HepG2 (cell line): ENCODE results near the gene ZSWIM8. TPM values are rescaled to one million over a fixed set of nuclear protein-coding genes. Genes with fewer than 3 reads are reported as not detected.

Source experiments
- ATAC-seq: fragments of 200-7000 bp; cut with Tn5 transposase; 3 replicates; pipeline ENCODE4 v1.9.1; 2020; ENCODE audit warnings: mild to moderate bottlenecking, moderate library complexity
- BruUV-seq: library from RNA; stranded (reverse); fragments of 400-500 nt; replicated peaks from 2 replicates; lab custom pipeline; 2021; lab: Mats Ljungman, UMichigan
- CTCF ChIA-PET: fragments of 300-600 bp; formaldehyde crosslinking; extraction: SDS; loops from one replicate; lab custom pipeline; 2021; ENCODE audit warnings: low total read pairs, inconsistent platforms, low intra/inter-chr PET ratio; lab: Yijun Ruan, JAX
- POLR2A ChIA-PET: fragments of 350-600 bp; sonication (Branson Sonifier 250); formaldehyde crosslinking; loops from one replicate; lab custom pipeline; 2020; ENCODE audit warnings: antibody characterized with exemption, inconsistent platforms; lab: Yijun Ruan, JAX
- DNase-seq: peaks from one replicate; pipeline ENCODE4 v3.0.0-alpha.2; 2015; ENCODE audit warnings: low spot score
- FAIRE-seq: peaks from 3 replicates; lab custom pipeline; 2011; peaks lifted over from hg19 to GRCh38; lab: Jason Lieb, UNC
- H2AFZ ChIP-seq: one replicate; pipeline ENCODE4 v1.6.1; 2011; ENCODE audit warnings: low read length, inconsistent platforms
- H3K27ac ChIP-seq: fragments of 300-600 bp; 3 replicates; pipeline ENCODE4 v1.8.0; 2011; ENCODE audit warnings: mixed run types, mild to moderate bottlenecking, mixed read lengths, low read length, inconsistent platforms; ENCODE audit not compliant: insufficient read depth; ENCODE audit errors: extremely low read length
- H3K27me3 ChIP-seq, 2 experiments: fragments of 200-600 bp in 1 of 2; 2 replicates in 1 of 2; 3 replicates in 1 of 2; pipeline versions ENCODE4 v1.6.0 to v1.8.0; 2011; ENCODE audit warnings: low read length in 2 of 2, mild to moderate bottlenecking in 2 of 2, moderate library complexity in 2 of 2, inconsistent platforms in 1 of 2; ENCODE audit not compliant: insufficient read depth in 2 of 2, control insufficient read depth in 1 of 2
- H3K36me3 ChIP-seq, 2 experiments: fragments of 200-600 bp in 1 of 2; replicated peaks in 1 of 2; 2 replicates in 1 of 2; 3 replicates in 1 of 2; pipeline versions ENCODE4 v1.5.1 to v1.8.0; 2011; ENCODE audit warnings: low read length in 2 of 2, inconsistent platforms in 1 of 2; ENCODE audit not compliant: insufficient read depth in 2 of 2, control insufficient read depth in 1 of 2
- H3K4me1 ChIP-seq: 2 replicates; pipeline ENCODE4 v1.5.1; 2012; ENCODE audit warnings: low read length, inconsistent platforms; ENCODE audit not compliant: insufficient read depth
- H3K4me2 ChIP-seq: 2 replicates; pipeline ENCODE4 v1.6.0; 2011; ENCODE audit warnings: low read depth, low read length, inconsistent platforms
- H3K4me3 ChIP-seq, 3 experiments: fragments of 200-600 bp in 1 of 3; sonication (generic), shearing (Covaris generic) in 1 of 3; replicated peaks in 1 of 3; 2 replicates each; pipeline ENCODE4 v1.5.1; 2011 to 2016; ENCODE audit warnings: low read length in 3 of 3, inconsistent platforms in 2 of 3, low read depth in 2 of 3, mild to moderate bottlenecking in 2 of 3, control low read depth in 1 of 3, mixed read lengths in 1 of 3; ENCODE audit not compliant: insufficient read depth in 1 of 3
- H3K79me2 ChIP-seq: one replicate; pipeline ENCODE4 v1.6.1; 2011; ENCODE audit warnings: low read length, inconsistent platforms; ENCODE audit not compliant: insufficient read depth
- H3K9ac ChIP-seq: 2 replicates; pipeline ENCODE4 v1.6.0; 2011; ENCODE audit warnings: mild to moderate bottlenecking, low read depth, low read length, inconsistent platforms; ENCODE audit not compliant: insufficient read depth
- H3K9me3 ChIP-seq: 2 replicates; pipeline ENCODE4 v1.5.1; 2012; ENCODE audit warnings: mild to moderate bottlenecking, low read length
- H4K20me1 ChIP-seq: 2 replicates; pipeline ENCODE4 v1.6.0; 2011; ENCODE audit warnings: inconsistent platforms, mild to moderate bottlenecking, low read length, moderate library complexity; ENCODE audit not compliant: insufficient read depth
- AGO2 ChIP-seq: fragments of 200-400 bp; formaldehyde crosslinking; optimal IDR thresholded peaks from 2 replicates; pipeline ENCODE3; 2017; ENCODE audit warnings: mild to moderate bottlenecking, low read depth, low read length, moderate library complexity
- POLR2G ChIP-seq: fragments of 200-400 bp; formaldehyde crosslinking; IDR thresholded peaks from 2 replicates; pipeline ENCODE4 v1.6.1; 2018; ENCODE audit warnings: mild to moderate bottlenecking, low read depth, low read length, moderate library complexity
- STAG1 ChIP-seq: sonication (generic); formaldehyde crosslinking; IDR thresholded peaks from 2 replicates; pipeline ENCODE4 v1.4.0; 2020; ENCODE audit warnings: missing genetic modification reagents
- SUZ12 ChIP-seq: fragments of 150-350 bp; IDR thresholded peaks from 2 replicates; pipeline ENCODE4 v1.6.1; 2014; ENCODE audit warnings: low read depth, low read length
- ZNF235 ChIP-seq: sonication (generic); formaldehyde crosslinking; IDR thresholded peaks from 2 replicates; pipeline ENCODE4 v1.8.1; 2023; ENCODE audit warnings: mild to moderate bottlenecking, missing genetic modification reagents, borderline replicate concordance
- ZNF253 ChIP-seq: sonication (generic); formaldehyde crosslinking; IDR thresholded peaks from 2 replicates; pipeline ENCODE4 v1.8.0; 2022; ENCODE audit warnings: mild to moderate bottlenecking, missing genetic modification reagents, borderline replicate concordance
- WGBS: methylation state at CpG from one replicate; pipeline ENCODE4 v1.1.6; 2017; ENCODE audit warnings: low lambda C conversion rate; 5-methylcytosine and 5-hydroxymethylcytosine counted together
- in situ Hi-C: cut with HindIII; loops from 2 replicates; pipeline ENCODE4 v1.10.0; 2017; ENCODE audit warnings: low pct_unique_long_range_greater_than_20kb; ENCODE audit not compliant: extremely low pct_ligation_motif_present
- intact Hi-C: fragments of 100-400 bp; cut with micrococcal nuclease; formaldehyde crosslinking; loops from one replicate; pipeline ENCODE4 v1.10.0; 2022; ENCODE audit not compliant: unreplicated experiment
- polyA plus RNA-seq, 8 experiments: library from polyadenylated mRNA; depleted of rRNA in 3 of 8; stranded (reverse) in 7 of 8; unstranded in 1 of 8; fragments of >200 nt; fragmentation: Illumina TruSeq in 4 of 8; extraction: Trizol in 4 of 8; gene quantifications; 2 replicates each; pipeline versions ENCODE4 v1.2.1 to v1.2.3, GENCODE V29; 2011 to 2016; ENCODE audit warnings: low read depth in 4 of 8, missing spikeins in 1 of 8, mixed read lengths in 1 of 8; ENCODE audit not compliant: insufficient read depth in 1 of 8
- total RNA-seq, 5 experiments: library from RNA; depleted of rRNA; stranded (reverse); fragments of >200 nt; fragmentation: Illumina TruSeq; extraction: Trizol; gene quantifications; 2 replicates each; pipeline ENCODE4 v1.2.3, GENCODE V29; 2016; ENCODE audit warnings: low read depth in 1 of 5
- TF ChIP-seq, protein P1 (sequence below): sonication (generic); formaldehyde crosslinking; IDR thresholded peaks from 2 replicates; pipeline ENCODE4 v1.5.1; 2020; ENCODE audit warnings: missing genetic modification reagents, mild to moderate bottlenecking, borderline replicate concordance

ZSWIM8 gene
- total and polyA plus RNA-seq, 2 of the 13 experiments (the other 11 are each of a cell fraction or from before 2014, with no cell fraction given): 39.9 to 98.2 TPM

- no peak for ATAC-seq
- no peak overlapping the region for H3K9ac ChIP-seq
- peaks cover 33 to 80% of the 10 kb centered on the region in 2 experiments for H3K36me3 ChIP-seq
- in situ Hi-C loops (no loop called here), intact Hi-C loops (no loop called here)
- no peak for DNase-seq
- H3K4me1 ChIP-seq: no peaks in the 10 kb centered on the region
- no peak overlapping the region for H3K4me3 ChIP-seq
- no peak overlapping the region for H3K27ac ChIP-seq
- H2AFZ ChIP-seq: no peak overlapping the region
- no TSS peak for BruUV-seq
- 97% methylated on average over 4 of the region's 5 CpGs for WGBS
- POLR2A ChIA-PET: interaction anchor here (1.0 to 1.5 kb wide), 2 partner anchors 9 to 13 kb away, joined by 3 to 4 read pairs; no protein-coding TSS in a partner anchor
- no peaks in the 10 kb centered on the region; the same call in 1 of the 2 replicates for H4K20me1 ChIP-seq
- no peaks in the 10 kb centered on the region for H3K79me2 ChIP-seq
- no peaks in the 10 kb centered on the region for H3K9me3 ChIP-seq
- CTCF ChIA-PET: no interaction called here
- FAIRE-seq: no peak
- no peak overlapping the region for H3K4me2 ChIP-seq
- no peak for TF ChIP-seq SUZ12
- peak; percentile 28 for TF ChIP-seq AGO2
- H3K27me3 ChIP-seq: no peaks in the 10 kb centered on the region
Measured at GRCh38 chr10:73796766-73797165, 11.4 kb downstream of the ZSWIM8 start.

DNA sequence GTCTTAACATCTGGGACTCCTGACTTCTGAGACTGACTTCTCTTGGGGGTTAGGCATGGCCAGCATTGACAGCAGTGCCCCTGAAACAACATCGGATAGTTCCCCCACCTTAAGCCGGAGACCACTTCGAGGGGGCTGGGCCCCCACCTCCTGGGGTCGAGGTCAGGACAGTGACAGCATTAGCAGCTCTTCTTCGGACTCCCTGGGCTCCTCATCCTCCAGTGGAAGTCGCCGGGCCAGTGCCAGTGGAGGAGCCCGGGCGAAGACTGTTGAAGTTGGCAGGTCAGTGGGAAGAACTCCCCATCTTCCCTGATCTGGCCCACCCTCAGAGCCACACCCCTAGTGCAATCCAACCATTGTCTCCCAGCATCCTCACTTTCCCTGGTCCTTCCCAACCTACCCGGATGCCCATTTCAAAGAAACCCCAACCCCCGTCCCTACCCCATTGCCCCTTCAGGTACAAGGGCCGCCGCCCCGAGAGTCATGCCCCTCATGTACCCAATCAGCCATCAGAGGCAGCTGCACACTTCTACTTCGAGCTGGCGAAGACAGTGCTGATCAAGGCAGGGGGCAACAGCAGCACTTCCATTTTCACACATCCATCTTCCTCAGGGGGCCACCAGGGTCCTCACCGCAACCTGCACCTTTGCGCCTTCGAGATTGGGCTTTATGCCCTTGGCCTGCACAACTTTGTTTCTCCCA, 12.1 kb downstream of the ZSWIM8 start:
- FAIRE-seq: no peak
- no peaks in the 10 kb centered on the region for H3K27me3 ChIP-seq
- no peaks in the 10 kb centered on the region; the same call in 1 of the 2 replicates for H4K20me1 ChIP-seq
- H3K79me2 ChIP-seq: no peaks in the 10 kb centered on the region
- no peak overlapping the region for H3K9ac ChIP-seq
- in situ Hi-C loops (no loop called here), intact Hi-C loops (no loop called here)
- no peak overlapping the region for H3K4me2 ChIP-seq
- H3K4me3 ChIP-seq: no peak overlapping the region
- 98% methylated on average over 10 of the region's 19 CpGs for WGBS
- POLR2A ChIA-PET: interaction anchor here (1.0 kb wide), 1 partner anchor 10 kb away, joined by 3 read pairs; no protein-coding TSS in a partner anchor
- no peaks in the 10 kb centered on the region for H3K9me3 ChIP-seq
- no peak for ATAC-seq
- BruUV-seq: no TSS peak
- no peak for DNase-seq
- H3K36me3 ChIP-seq: peaks cover 30 to 80% of the 10 kb centered on the region in 2 experiments
- H3K4me1 ChIP-seq: no peaks in the 10 kb centered on the region
- TF ChIP-seq ZNF235 (no peak), AGO2 (peak; percentile 63), ZNF253 (CRISPR knock-in tag) (no peak), POLR2G (peak; percentile 27; the same call in 1 of the 2 replicates), STAG1 (CRISPR knock-in tag) (no peak)
- TF ChIP-seq, protein P1, sequence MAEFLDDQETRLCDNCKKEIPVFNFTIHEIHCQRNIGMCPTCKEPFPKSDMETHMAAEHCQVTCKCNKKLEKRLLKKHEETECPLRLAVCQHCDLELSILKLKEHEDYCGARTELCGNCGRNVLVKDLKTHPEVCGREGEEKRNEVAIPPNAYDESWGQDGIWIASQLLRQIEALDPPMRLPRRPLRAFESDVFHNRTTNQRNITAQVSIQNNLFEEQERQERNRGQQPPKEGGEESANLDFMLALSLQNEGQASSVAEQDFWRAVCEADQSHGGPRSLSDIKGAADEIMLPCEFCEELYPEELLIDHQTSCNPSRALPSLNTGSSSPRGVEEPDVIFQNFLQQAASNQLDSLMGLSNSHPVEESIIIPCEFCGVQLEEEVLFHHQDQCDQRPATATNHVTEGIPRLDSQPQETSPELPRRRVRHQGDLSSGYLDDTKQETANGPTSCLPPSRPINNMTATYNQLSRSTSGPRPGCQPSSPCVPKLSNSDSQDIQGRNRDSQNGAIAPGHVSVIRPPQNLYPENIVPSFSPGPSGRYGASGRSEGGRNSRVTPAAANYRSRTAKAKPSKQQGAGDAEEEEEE (CRISPR knock-in tag): no peak
- H2AFZ ChIP-seq: no peak overlapping the region
- no peak overlapping the region for H3K27ac ChIP-seq
- CTCF ChIA-PET: no interaction called here
